ENCODE measurements around the gene OR10A6. TPM values are rescaled to one million over a fixed set of nuclear protein-coding genes. Genes with fewer than 3 reads are reported as not detected.

Gene OR10A6
- total and polyA plus RNA-seq, 10 of the 15 experiments (the other 5 are each of a cell fraction or from before 2014, with no cell fraction given) = not detected

DNA sequence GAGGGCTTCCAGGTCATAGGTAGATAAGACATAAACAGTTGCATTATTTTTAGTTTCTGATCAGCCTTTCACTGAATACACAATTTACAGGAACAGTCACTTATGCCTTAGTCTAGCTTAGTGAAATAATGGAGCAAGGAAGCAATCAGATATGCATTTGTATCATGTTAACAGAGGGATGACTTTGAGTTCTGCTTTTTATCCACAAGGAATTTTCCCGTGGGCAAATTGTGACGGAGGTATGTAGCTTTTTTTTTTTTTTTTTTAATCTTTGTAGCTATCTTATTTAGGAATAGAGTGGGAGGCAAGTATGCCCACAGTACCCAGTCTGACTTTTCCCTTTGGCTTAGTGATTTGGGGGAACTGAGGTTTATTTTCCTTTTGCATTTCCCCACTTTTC is 37.6 kb upstream of the OR10A6 start:
- no peaks in the 10 kb centered on the region for H4K20me1 ChIP-seq (ENCODE audit: control insufficient read depth, insufficient read depth)
- H2AFZ ChIP-seq (ENCODE audit: control insufficient read depth, low read depth, low read length) = no peak overlapping the region
- peaks cover 0 to 1% of the 10 kb centered on the region in 2 experiments; a peak in 1 of 4 replicates for H3K27me3 ChIP-seq (replicated peaks in 1 of 2; ENCODE audit: control insufficient read depth in 2 of 2, insufficient read depth in 2 of 2, low read length in 1 of 2)
- 0% methylated on average over 2 of the region's 2 CpGs for WGBS (ENCODE audit: insufficient coverage, insufficient replicate concordance, low lambda C conversion rate, missing lambda C conversion rate)
- ATAC-seq (no peak), FAIRE-seq (no peak), DNase-seq (ENCODE audit: low read depth, low spot score) (no peak)
- RAD21 ChIA-PET (ENCODE audit: unreplicated experiment) = interaction anchor here (0.7 kb wide), 1 partner anchor 63 kb away, joined by 3 read pairs; no protein-coding TSS in a partner anchor
- no peaks in the 10 kb centered on the region for H3K4me1 ChIP-seq (ENCODE audit: control insufficient read depth, insufficient read depth, low read length)
- intact Hi-C loops (cut with micrococcal nuclease; ENCODE audit: unreplicated experiment) = no loop called here
- H3K27ac ChIP-seq (ENCODE audit: control insufficient read depth, insufficient read depth) = no peak overlapping the region
- TF ChIP-seq, protein P1, sequence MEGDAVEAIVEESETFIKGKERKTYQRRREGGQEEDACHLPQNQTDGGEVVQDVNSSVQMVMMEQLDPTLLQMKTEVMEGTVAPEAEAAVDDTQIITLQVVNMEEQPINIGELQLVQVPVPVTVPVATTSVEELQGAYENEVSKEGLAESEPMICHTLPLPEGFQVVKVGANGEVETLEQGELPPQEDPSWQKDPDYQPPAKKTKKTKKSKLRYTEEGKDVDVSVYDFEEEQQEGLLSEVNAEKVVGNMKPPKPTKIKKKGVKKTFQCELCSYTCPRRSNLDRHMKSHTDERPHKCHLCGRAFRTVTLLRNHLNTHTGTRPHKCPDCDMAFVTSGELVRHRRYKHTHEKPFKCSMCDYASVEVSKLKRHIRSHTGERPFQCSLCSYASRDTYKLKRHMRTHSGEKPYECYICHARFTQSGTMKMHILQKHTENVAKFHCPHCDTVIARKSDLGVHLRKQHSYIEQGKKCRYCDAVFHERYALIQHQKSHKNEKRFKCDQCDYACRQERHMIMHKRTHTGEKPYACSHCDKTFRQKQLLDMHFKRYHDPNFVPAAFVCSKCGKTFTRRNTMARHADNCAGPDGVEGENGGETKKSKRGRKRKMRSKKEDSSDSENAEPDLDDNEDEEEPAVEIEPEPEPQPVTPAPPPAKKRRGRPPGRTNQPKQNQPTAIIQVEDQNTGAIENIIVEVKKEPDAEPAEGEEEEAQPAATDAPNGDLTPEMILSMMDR (IDR thresholded peaks at IDR 0.05 in 2 of 3, conservative IDR thresholded peaks at IDR 0.05 in 1 of 3; ENCODE audit: control insufficient read depth in 2 of 3, extremely low read depth in 1 of 3, insufficient read depth in 1 of 3, low read depth in 3 of 3, low read length in 3 of 3) = no peak
- TF ChIP-seq ZZZ3 (IDR thresholded peaks at IDR 0.05; ENCODE audit: control insufficient read depth, insufficient read length, low read depth) (no peak), RB1 (IDR thresholded peaks at IDR 0.05; ENCODE audit: borderline replicate concordance) (no peak), JUNB (IDR thresholded peaks at IDR 0.05) (no peak), RUNX3 (IDR thresholded peaks at IDR 0.05; ENCODE audit: low read length) (no peak), CREB1 (IDR thresholded peaks at IDR 0.05; ENCODE audit: low read depth) (no peak), NFIC (IDR thresholded peaks at IDR 0.05; ENCODE audit: low read depth, low read length) (no peak)
- TF ChIP-seq, protein P2, sequence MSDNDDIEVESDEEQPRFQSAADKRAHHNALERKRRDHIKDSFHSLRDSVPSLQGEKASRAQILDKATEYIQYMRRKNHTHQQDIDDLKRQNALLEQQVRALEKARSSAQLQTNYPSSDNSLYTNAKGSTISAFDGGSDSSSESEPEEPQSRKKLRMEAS (IDR thresholded peaks at IDR 0.05; ENCODE audit: low read depth, low read length) = no peak
- H3K4me2 ChIP-seq (ENCODE audit: control insufficient read depth, insufficient read depth) = no peak overlapping the region
- no peaks in the 10 kb centered on the region for H3K9me3 ChIP-seq (replicated peaks; ENCODE audit: control insufficient read depth, insufficient read depth, low read length)
- no peak overlapping the region for H3K4me3 ChIP-seq
- no peaks in the 10 kb centered on the region for H3K79me2 ChIP-seq (ENCODE audit: control insufficient read depth, insufficient read depth, low read length)
- CTCF ChIA-PET = interaction anchor here (0.7 to 2.6 kb wide), 2 partner anchors 8 to 18 kb away, joined by 3 to 14 read pairs; partner anchors contain the start of gene EIF3F
- no peak overlapping the region for H3K9ac ChIP-seq (ENCODE audit: control insufficient read depth, insufficient read depth, low read length)
- SMC1A ChIA-PET (ENCODE audit: uncharacterized antibody, unreplicated experiment) = interaction anchor here (0.9 to 1.0 kb wide), 3 partner anchors 9 to 64 kb away, joined by 3 to 4 read pairs (median 3); no protein-coding TSS in a partner anchor
- in situ Hi-C loops (cut with MboI) = no loop called here
- no TSS peak for BruUV-seq (replicated peaks)
- POLR2A ChIA-PET = interaction anchor here (0.6 kb wide), 1 partner anchor 136 kb away, joined by 4 read pairs; no protein-coding TSS in a partner anchor
- H3K36me3 ChIP-seq (ENCODE audit: control insufficient read depth in 2 of 2, insufficient read depth in 2 of 2, low read length in 1 of 2) = no peaks in the 10 kb centered on the region

Measured in GM12878 (cell line).